Mesenchymal stem cell (in vitro differentiated cells and primary cell): Measurements from ENCODE around the gene RASSF1.
A peak's percentile ranks its signal among the peaks of the same experiment; 100 is the strongest.

ENCODE experiments used
- DNase-seq: peaks from one replicate; pipeline ENCODE4 v3.0.0-alpha.2; 2013
- H2AFZ ChIP-seq: one replicate; pipeline ENCODE4 v1.6.1; 2013; ENCODE audit warnings: low read depth, mild to moderate bottlenecking, control low read depth, inconsistent platforms, low read length, moderate library complexity
- H2AK5ac ChIP-seq: 2 replicates; pipeline ENCODE4 v1.6.1; 2013; ENCODE audit warnings: low read length, moderate library complexity, mild to moderate bottlenecking, inconsistent platforms; ENCODE audit not compliant: severe bottlenecking
- H2BK120ac ChIP-seq: one replicate; pipeline ENCODE4 v1.6.1; 2013; ENCODE audit warnings: low read depth, mild to moderate bottlenecking, inconsistent platforms, low read length, moderate library complexity
- H2BK12ac ChIP-seq, 2 experiments: one replicate each; pipeline ENCODE4 v1.6.1; 2013; ENCODE audit warnings: inconsistent platforms in 2 of 2, low read length in 2 of 2, mild to moderate bottlenecking in 2 of 2, moderate library complexity in 2 of 2, control low read depth in 1 of 2
- H2BK15ac ChIP-seq: one replicate; pipeline ENCODE4 v1.6.1; 2013; ENCODE audit warnings: mild to moderate bottlenecking, low read depth, inconsistent platforms; ENCODE audit not compliant: poor library complexity, severe bottlenecking
- H2BK5ac ChIP-seq: 2 replicates; pipeline ENCODE4 v1.6.1; 2013; ENCODE audit warnings: low read depth, mild to moderate bottlenecking, low read length, control low read depth, inconsistent platforms; ENCODE audit not compliant: poor library complexity, severe bottlenecking
- H3K14ac ChIP-seq, 2 experiments: one replicate each; pipeline ENCODE4 v1.6.1; 2013; ENCODE audit warnings: inconsistent platforms in 2 of 2, low read length in 2 of 2, control low read depth in 1 of 2, mild to moderate bottlenecking in 1 of 2, moderate library complexity in 1 of 2
- H3K18ac ChIP-seq, 2 experiments: one replicate each; pipeline ENCODE4 v1.6.1; 2013; ENCODE audit warnings: inconsistent platforms in 2 of 2, low read length in 2 of 2, control low read depth in 1 of 2, low read depth in 1 of 2, mild to moderate bottlenecking in 1 of 2
- H3K23ac ChIP-seq, 2 experiments: one replicate each; pipeline ENCODE4 v1.6.1; 2013; ENCODE audit warnings: inconsistent platforms in 2 of 2, low read length in 2 of 2, mild to moderate bottlenecking in 2 of 2, moderate library complexity in 2 of 2, control low read depth in 1 of 2
- H3K27ac ChIP-seq: 2 replicates; pipeline ENCODE4 v1.5.1; 2013; ENCODE audit warnings: mild to moderate bottlenecking, moderate library complexity, low read length, control low read depth, inconsistent platforms; ENCODE audit not compliant: poor library complexity, severe bottlenecking
- H3K27me3 ChIP-seq, 2 experiments: 2 replicates each; pipeline versions ENCODE4 v1.6.1 to v1.7.0; 2013; ENCODE audit warnings: low read length in 2 of 2, mild to moderate bottlenecking in 2 of 2, moderate library complexity in 2 of 2, control low read depth in 1 of 2, inconsistent platforms in 1 of 2; ENCODE audit not compliant: control insufficient read depth in 1 of 2, insufficient read depth in 1 of 2
- H3K36me3 ChIP-seq, 2 experiments: 2 replicates each; pipeline versions ENCODE4 v1.6.1 to v1.7.0; 2013; ENCODE audit warnings: low read length in 2 of 2, control low read depth in 1 of 2, inconsistent platforms in 1 of 2, low read depth in 1 of 2, mild to moderate bottlenecking in 1 of 2; ENCODE audit not compliant: insufficient read depth in 2 of 2, control insufficient read depth in 1 of 2
- H3K4ac ChIP-seq, 2 experiments: one replicate each; pipeline ENCODE4 v1.6.1; 2013; ENCODE audit warnings: inconsistent platforms in 2 of 2, low read length in 2 of 2, mild to moderate bottlenecking in 2 of 2, moderate library complexity in 2 of 2, control low read depth in 1 of 2, low read depth in 1 of 2
- H3K4me1 ChIP-seq: 2 replicates; pipeline ENCODE4 v1.6.1; 2013; ENCODE audit warnings: low read depth, low read length, control low read depth; ENCODE audit not compliant: control insufficient read depth, insufficient read depth
- H3K4me2 ChIP-seq: 2 replicates; pipeline ENCODE4 v1.6.1; 2013; ENCODE audit warnings: low read length, mild to moderate bottlenecking, inconsistent platforms; ENCODE audit not compliant: poor library complexity, severe bottlenecking
- H3K4me3 ChIP-seq, 2 experiments: 2 replicates each; pipeline versions ENCODE4 v1.5.1 to v1.7.0; 2013; ENCODE audit warnings: low read length in 2 of 2, mild to moderate bottlenecking in 2 of 2, control low read depth in 1 of 2, low read depth in 1 of 2; ENCODE audit not compliant: insufficient read depth in 1 of 2
- H3K79me1 ChIP-seq: replicated peaks from 2 replicates; pipeline ENCODE4 v1.6.1; 2013; ENCODE audit warnings: mild to moderate bottlenecking, control low read depth, low read length, inconsistent platforms; ENCODE audit not compliant: poor library complexity, severe bottlenecking
- H3K9ac ChIP-seq: 2 replicates; pipeline ENCODE4 v1.7.0; 2013; ENCODE audit warnings: mild to moderate bottlenecking, low read length, moderate library complexity
- H3K9me3 ChIP-seq: 2 replicates; pipeline ENCODE4 v1.7.0; 2013; ENCODE audit warnings: mild to moderate bottlenecking, low read length; ENCODE audit not compliant: control insufficient read depth
- H4K8ac ChIP-seq: one replicate; pipeline ENCODE4 v1.6.1; 2013; ENCODE audit warnings: inconsistent platforms, mild to moderate bottlenecking, low read length, moderate library complexity
- H4K91ac ChIP-seq: one replicate; pipeline ENCODE4 v1.6.1; 2013; ENCODE audit warnings: mild to moderate bottlenecking, low read length, inconsistent platforms
- WGBS: methylation state at CpG from one replicate; pipeline ENCODE4 v1.1.7; 2013; ENCODE audit warnings: mixed read lengths; 5-methylcytosine and 5-hydroxymethylcytosine counted together

The RASSF1 gene

DNA sequence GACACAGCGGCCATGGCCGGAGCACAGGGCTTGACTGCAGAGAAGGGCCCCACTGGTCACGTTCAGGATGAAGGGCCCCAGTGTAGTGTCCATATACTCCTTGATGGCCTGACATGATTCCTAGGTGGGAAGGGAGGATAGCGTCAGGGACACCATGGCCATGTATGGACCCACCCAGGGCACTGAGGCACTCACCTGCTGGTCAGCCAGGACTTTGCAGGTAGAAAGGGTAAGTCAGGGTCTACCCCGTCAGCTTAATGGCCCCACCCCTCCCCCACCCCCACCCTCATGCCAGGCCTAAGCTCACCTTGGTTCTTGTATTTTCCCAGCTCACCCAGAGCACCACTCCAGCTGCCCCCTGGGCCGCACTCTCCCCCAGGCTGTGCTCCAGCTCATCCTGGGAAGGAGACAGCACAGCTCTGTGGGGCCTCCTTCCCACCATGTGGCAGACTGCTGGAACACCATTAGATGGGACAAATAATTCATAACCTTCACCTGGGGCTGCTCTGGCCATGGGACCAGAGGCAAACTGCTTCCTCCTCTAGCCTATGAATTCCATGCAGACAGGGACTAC lies 39.9 kb downstream of the RASSF1 start:
- Histone ChIP-seq H4K91ac (no peak overlapping the region), H3K14ac (no peak overlapping the region), H2BK120ac (no peak overlapping the region), H3K4me3 (peak overlapping the region in 1 of 2 experiments; percentile 73), H3K4me1 (peaks cover 36% of the 10 kb centered on the region), H3K27ac (no peak overlapping the region), H4K8ac (no peak overlapping the region), H3K23ac (no peak overlapping the region), H2BK15ac (no peak overlapping the region), H3K9ac (peak overlapping the region; percentile 83), H2BK12ac (peak overlapping the region in 1 of 2 experiments; percentile 34), H3K4ac (no peak overlapping the region), H3K9me3 (no peaks in the 10 kb centered on the region), H3K27me3 (no peaks in the 10 kb centered on the region), H3K79me1 (peaks cover 14% of the 10 kb centered on the region), H3K4me2 (no peak overlapping the region), H3K36me3 (peaks cover 3 to 12% of the 10 kb centered on the region in 2 experiments), H2BK5ac (no peak overlapping the region), H3K18ac (no peak overlapping the region), H2AFZ (no peak overlapping the region), H2AK5ac (no peak overlapping the region)
- no peak for DNase-seq
- 90% methylated on average over 6 of the region's 6 CpGs for WGBS

DNA sequence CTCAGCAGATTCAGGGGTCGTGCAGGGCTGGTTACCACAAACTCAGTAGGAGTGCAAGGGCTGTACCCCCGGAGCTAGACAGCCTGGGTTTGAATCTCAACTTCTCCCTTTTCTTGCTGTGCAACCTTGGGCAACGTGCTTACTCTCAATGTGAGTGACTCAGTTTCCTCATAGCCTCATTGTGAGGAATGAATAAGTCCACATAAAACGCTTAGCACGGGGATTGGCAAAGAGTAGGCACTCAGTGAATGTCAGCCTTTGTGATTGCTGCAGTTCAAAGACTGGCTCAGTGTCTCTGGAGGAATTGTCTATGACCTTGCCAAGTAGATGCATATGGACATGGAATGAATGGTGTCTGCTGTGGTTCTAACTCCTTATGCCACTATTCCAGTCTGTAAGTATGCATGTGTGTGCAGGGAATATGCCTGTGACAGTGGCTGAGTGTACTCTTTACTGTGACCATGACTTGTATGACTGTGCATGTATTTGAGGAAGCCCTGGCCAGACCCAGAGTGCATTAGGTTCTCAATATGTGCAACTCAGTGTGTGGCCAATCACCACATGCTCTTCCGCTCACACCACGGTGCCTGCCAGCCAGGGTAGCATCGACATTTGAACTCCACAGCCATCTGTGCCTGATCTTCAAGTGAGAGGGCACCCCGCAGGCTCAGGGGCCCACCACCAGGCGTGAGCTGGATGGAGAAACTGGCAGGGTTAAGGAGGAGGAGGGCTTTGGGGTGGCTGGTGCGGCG lies 40.5 kb downstream of the RASSF1 start:
- WGBS: 76% methylated on average over 12 of the region's 12 CpGs
- H3K18ac ChIP-seq: peak overlapping the region; percentile 50 to 71
- H3K4ac ChIP-seq: peak overlapping the region in 1 of 2 experiments; percentile 47

DNA sequence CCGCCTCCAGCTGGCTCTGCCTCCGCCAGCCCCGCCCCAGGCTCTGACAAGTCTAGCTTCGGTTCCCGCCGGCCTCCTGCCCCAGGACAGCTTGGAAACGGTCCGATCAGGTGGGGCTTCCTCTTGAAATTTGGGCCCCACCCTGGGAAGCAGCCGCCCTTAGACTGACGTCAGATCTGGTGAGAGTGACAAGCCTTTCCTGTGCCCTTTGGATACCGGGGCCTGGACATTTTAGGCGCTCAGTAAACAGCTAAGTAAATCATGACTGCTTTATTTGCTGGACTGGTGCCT lies 41.1 kb downstream of the RASSF1 start:
- peak overlapping the region; percentile 83 for H3K9ac ChIP-seq
- peaks cover 35% of the 10 kb centered on the region for H3K4me1 ChIP-seq
- H3K27me3 ChIP-seq: no peaks in the 10 kb centered on the region
- peaks cover 14% of the 10 kb centered on the region for H3K79me1 ChIP-seq
- WGBS: 2% methylated on average over 12 of the region's 12 CpGs
- no peak for DNase-seq
- H2BK12ac ChIP-seq: no peak overlapping the region
- no peak overlapping the region for H2AK5ac ChIP-seq
- H2BK5ac ChIP-seq: no peak overlapping the region
- peak overlapping the region; percentile 85 for H3K4me2 ChIP-seq
- no peak overlapping the region for H2BK120ac ChIP-seq
- peaks cover 5 to 12% of the 10 kb centered on the region in 2 experiments for H3K36me3 ChIP-seq
- H3K4me3 ChIP-seq: peak overlapping the region; percentile 48 to 73
- peak overlapping the region in 1 of 2 experiments; percentile 47 for H3K4ac ChIP-seq
- H3K18ac ChIP-seq: peak overlapping the region; percentile 50 to 71
- H3K27ac ChIP-seq: peak overlapping the region; percentile 11
- H3K14ac ChIP-seq: peak overlapping the region in 1 of 2 experiments; percentile 11
- peak overlapping the region; percentile 8 for H4K91ac ChIP-seq
- H2AFZ ChIP-seq: no peak overlapping the region
- H4K8ac ChIP-seq: no peak overlapping the region
- no peak overlapping the region for H2BK15ac ChIP-seq
- H3K23ac ChIP-seq: no peak overlapping the region
- no peaks in the 10 kb centered on the region for H3K9me3 ChIP-seq

More for the DNA sequence above, 40.5 kb downstream of the RASSF1 start:
- no peaks in the 10 kb centered on the region for H3K9me3 ChIP-seq
- peaks cover 36% of the 10 kb centered on the region for H3K4me1 ChIP-seq
- peak; percentile 45 for DNase-seq
- H3K14ac ChIP-seq: peak overlapping the region in 1 of 2 experiments; percentile 30
- H2BK5ac ChIP-seq: no peak overlapping the region
- no peak overlapping the region for H2AFZ ChIP-seq
- peaks cover 5 to 12% of the 10 kb centered on the region in 2 experiments for H3K36me3 ChIP-seq
- no peak overlapping the region for H2AK5ac ChIP-seq
- peak overlapping the region; percentile 85 for H3K4me2 ChIP-seq
- no peaks in the 10 kb centered on the region for H3K27me3 ChIP-seq
- H2BK12ac ChIP-seq: peak overlapping the region in 1 of 2 experiments; percentile 15
- H3K9ac ChIP-seq: peak overlapping the region; percentile 83
- no peak overlapping the region for H2BK120ac ChIP-seq
- H3K23ac ChIP-seq: no peak overlapping the region
- peak overlapping the region; percentile 33 for H4K8ac ChIP-seq
- H3K79me1 ChIP-seq: peaks cover 14% of the 10 kb centered on the region
- H2BK15ac ChIP-seq: no peak overlapping the region
- peak overlapping the region; percentile 11 for H3K27ac ChIP-seq
- H3K4me3 ChIP-seq: peak overlapping the region; percentile 48 to 73
- peak overlapping the region; percentile 8 for H4K91ac ChIP-seq
